SK-N-SH (cell line): ENCODE measurements around the gene KRT74. TPM values are rescaled to one million over a fixed set of nuclear protein-coding genes. Genes with fewer than 3 reads are reported as not detected.

ENCODE experiments used
- CTCF ChIA-PET: fragments of 300-600, 350-600 bp; formaldehyde crosslinking; extraction: SDS; loops from one replicate; lab custom pipeline; 2021; lab: Yijun Ruan, JAX
- POLR2A ChIA-PET: fragments of 350-600 bp; sonication (Branson Sonifier 250); formaldehyde crosslinking; extraction: SDS; loops from one replicate; lab custom pipeline; 2020; ENCODE audit warnings: antibody characterized with exemption, inconsistent platforms; lab: Yijun Ruan, JAX
- DNase-seq: peaks from one replicate; pipeline ENCODE4 v3.0.0; 2012
- H2AFZ ChIP-seq: fragments of 200-600 bp; sonication (generic); 2 replicates; pipeline ENCODE4 v1.8.1; 2016; ENCODE audit warnings: antibody characterized with exemption, mild to moderate bottlenecking, low read depth
- H3F3A ChIP-seq: fragments of 200-600 bp; sonication (generic); replicated peaks from 2 replicates; pipeline ENCODE3; 2016; ENCODE audit warnings: antibody characterized with exemption, mild to moderate bottlenecking; ENCODE audit not compliant: insufficient read depth
- H3K27ac ChIP-seq, 2 experiments: fragments of 200-500 bp in 1 of 2; fragments of 200-600 bp in 1 of 2; sonication (Bioruptor generic) in 1 of 2; sonication (generic), shearing (Covaris generic) in 1 of 2; 2 replicates each; pipeline versions ENCODE4 v1.5.1 to v1.6.1; 2014 to 2016; ENCODE audit warnings: low read depth in 2 of 2, inconsistent platforms in 1 of 2, low read length in 1 of 2, mild to moderate bottlenecking in 1 of 2, mixed read lengths in 1 of 2
- H3K27me3 ChIP-seq: fragments of 200-600 bp; sonication (generic), shearing (Covaris generic); 2 replicates; pipeline ENCODE4 v1.6.1; 2016; ENCODE audit warnings: mixed run types; ENCODE audit not compliant: insufficient read depth
- H3K36me3 ChIP-seq, 2 experiments: fragments of 200-500 bp in 1 of 2; fragments of 200-600 bp in 1 of 2; sonication (Bioruptor generic) in 1 of 2; sonication (generic) in 1 of 2; replicated peaks in 1 of 2; 2 replicates each; pipeline versions ENCODE3 to v1.5.1; 2014 to 2016; ENCODE audit warnings: low read length in 1 of 2, mild to moderate bottlenecking in 1 of 2; ENCODE audit not compliant: insufficient read depth in 2 of 2, control insufficient read depth in 1 of 2
- H3K4me1 ChIP-seq, 2 experiments: fragments of 200-500 bp in 1 of 2; fragments of 200-600 bp in 1 of 2; sonication (Bioruptor generic) in 1 of 2; sonication (generic), shearing (Covaris generic) in 1 of 2; 2 replicates each; pipeline versions ENCODE4 v1.5.1 to v1.6.1; 2014 to 2016; ENCODE audit warnings: low read depth in 1 of 2, low read length in 1 of 2, mixed run types in 1 of 2; ENCODE audit not compliant: insufficient read depth in 2 of 2, control insufficient read depth in 1 of 2
- H3K4me2 ChIP-seq: fragments of 200-600 bp; sonication (generic), shearing (Covaris generic); 2 replicates; pipeline ENCODE4 v1.6.1; 2017; ENCODE audit warnings: mixed run types
- H3K4me3 ChIP-seq, 2 experiments: fragments of 200-500 bp in 1 of 2; fragments of 200-600 bp in 1 of 2; sonication (Bioruptor generic) in 1 of 2; sonication (generic), shearing (Covaris generic) in 1 of 2; 2 replicates each; pipeline versions ENCODE4 v1.5.1 to v1.8.1; 2014 to 2016; ENCODE audit warnings: low read depth in 2 of 2, inconsistent platforms in 1 of 2, low read length in 1 of 2, mild to moderate bottlenecking in 1 of 2, mixed read lengths in 1 of 2, moderate library complexity in 1 of 2
- H3K79me2 ChIP-seq: fragments of 200-600 bp; sonication (generic); 2 replicates; pipeline ENCODE4 v1.8.1; 2017; ENCODE audit warnings: mild to moderate bottlenecking; ENCODE audit not compliant: insufficient read depth
- H3K9ac ChIP-seq: fragments of 200-600 bp; sonication (generic); 2 replicates; pipeline ENCODE4 v1.6.1; 2017; ENCODE audit warnings: mixed run types
- H3K9me2 ChIP-seq: fragments of 200-600 bp; sonication (generic); 2 replicates; pipeline ENCODE4 v1.6.1; 2017; ENCODE audit warnings: mixed run types
- H3K9me3 ChIP-seq: fragments of 200-600 bp; sonication (generic); 2 replicates; pipeline ENCODE4 v1.6.1; 2017; ENCODE audit warnings: mixed run types, mild to moderate bottlenecking, moderate library complexity
- H4K20me1 ChIP-seq: fragments of 200-600 bp; sonication (generic); 2 replicates; pipeline ENCODE4 v1.6.1; 2017; ENCODE audit warnings: mild to moderate bottlenecking, mixed run types; ENCODE audit not compliant: insufficient read depth
- CHD2 ChIP-seq: fragments of 150-350 bp; IDR thresholded peaks from 2 replicates; pipeline ENCODE4 v1.6.1; 2018; ENCODE audit warnings: low read length; ENCODE audit not compliant: partially characterized antibody
- EP300 ChIP-seq, 2 experiments: IDR thresholded peaks; 2 replicates each; pipeline versions ENCODE4 v1.4.0 to v1.6.1; 2012; ENCODE audit warnings: borderline replicate concordance in 1 of 2, low read depth in 1 of 2, low read length in 1 of 2
- EZH2phosphoT487 ChIP-seq: fragments of 200-600 bp; sonication (generic); IDR thresholded peaks from 2 replicates; pipeline ENCODE4 v1.6.1; 2017; ENCODE audit warnings: low read depth, mixed run types, mild to moderate bottlenecking, antibody characterized with exemption, moderate library complexity, borderline replicate concordance
- FOSL2 ChIP-seq: IDR thresholded peaks from 2 replicates; pipeline ENCODE4 v1.4.0; 2012; ENCODE audit warnings: low read depth, mild to moderate bottlenecking, moderate library complexity, borderline replicate concordance
- FOXM1 ChIP-seq: IDR thresholded peaks from 2 replicates; pipeline ENCODE4 v1.4.0; 2012; ENCODE audit warnings: low read depth, mild to moderate bottlenecking
- JUND ChIP-seq: IDR thresholded peaks from 2 replicates; pipeline ENCODE4 v1.4.0; 2012
- MEF2A ChIP-seq: IDR thresholded peaks from 2 replicates; pipeline ENCODE4 v1.4.0; 2012; ENCODE audit warnings: low read depth, borderline replicate concordance
- NFIC ChIP-seq: IDR thresholded peaks from 2 replicates; pipeline ENCODE4 v1.4.0; 2012; ENCODE audit warnings: borderline replicate concordance
- RAD21 ChIP-seq: IDR thresholded peaks from 2 replicates; pipeline ENCODE4 v1.6.1; 2012; ENCODE audit warnings: mild to moderate bottlenecking, low read length
- RFX5 ChIP-seq: IDR thresholded peaks from 2 replicates; pipeline ENCODE4 v1.6.1; 2012; ENCODE audit warnings: mild to moderate bottlenecking, improper control_type of control experiment, low read length
- TEAD4 ChIP-seq: IDR thresholded peaks from 2 replicates; pipeline ENCODE4 v1.4.0; 2012; ENCODE audit warnings: mild to moderate bottlenecking, borderline replicate concordance; ENCODE audit not compliant: insufficient read depth
- USF2 ChIP-seq: fragments of 150-350 bp; IDR thresholded peaks from 2 replicates; pipeline ENCODE4 v1.6.1; 2017; ENCODE audit warnings: antibody characterized with exemption, low read length, low read depth, borderline replicate concordance
- YY1 ChIP-seq: IDR thresholded peaks from 2 replicates; pipeline ENCODE4 v1.4.0; 2012; ENCODE audit warnings: low read depth, mild to moderate bottlenecking
- WGBS: methylation state at CpG from one replicate; pipeline ENCODE4 v1.1.6; 2017; ENCODE audit warnings: low lambda C conversion rate; 5-methylcytosine and 5-hydroxymethylcytosine counted together
- polyA plus RNA-seq, 3 experiments: library from polyadenylated mRNA; depleted of rRNA; stranded (reverse); fragments of >200 nt; gene quantifications; 2 replicates each; pipeline ENCODE4 v1.2.3, GENCODE V29; 2012
- TF ChIP-seq, protein P1 (sequence below): fragments of 200-600 bp; sonication (generic); IDR thresholded peaks from 2 replicates; pipeline ENCODE4 v1.6.1; 2017; ENCODE audit warnings: antibody characterized with exemption, mild to moderate bottlenecking, moderate library complexity
- TF ChIP-seq, protein P2 (sequence below): fragments of 150-350 bp; IDR thresholded peaks from 2 replicates; pipeline ENCODE4 v1.6.1; 2016; ENCODE audit warnings: mild to moderate bottlenecking, low read depth, low read length
- TF ChIP-seq, protein P3 (sequence below): IDR thresholded peaks from 2 replicates; pipeline ENCODE4 v1.4.0; 2012; ENCODE audit warnings: low read depth, borderline replicate concordance
- TF ChIP-seq, protein P4 (sequence below): IDR thresholded peaks from 2 replicates; pipeline ENCODE4 v1.4.0; 2012; ENCODE audit warnings: low read depth, borderline replicate concordance

KRT74 gene
- polyA plus RNA-seq, 1 of the 3 experiments (the other 2 are of a cell fraction): not detected

DNA sequence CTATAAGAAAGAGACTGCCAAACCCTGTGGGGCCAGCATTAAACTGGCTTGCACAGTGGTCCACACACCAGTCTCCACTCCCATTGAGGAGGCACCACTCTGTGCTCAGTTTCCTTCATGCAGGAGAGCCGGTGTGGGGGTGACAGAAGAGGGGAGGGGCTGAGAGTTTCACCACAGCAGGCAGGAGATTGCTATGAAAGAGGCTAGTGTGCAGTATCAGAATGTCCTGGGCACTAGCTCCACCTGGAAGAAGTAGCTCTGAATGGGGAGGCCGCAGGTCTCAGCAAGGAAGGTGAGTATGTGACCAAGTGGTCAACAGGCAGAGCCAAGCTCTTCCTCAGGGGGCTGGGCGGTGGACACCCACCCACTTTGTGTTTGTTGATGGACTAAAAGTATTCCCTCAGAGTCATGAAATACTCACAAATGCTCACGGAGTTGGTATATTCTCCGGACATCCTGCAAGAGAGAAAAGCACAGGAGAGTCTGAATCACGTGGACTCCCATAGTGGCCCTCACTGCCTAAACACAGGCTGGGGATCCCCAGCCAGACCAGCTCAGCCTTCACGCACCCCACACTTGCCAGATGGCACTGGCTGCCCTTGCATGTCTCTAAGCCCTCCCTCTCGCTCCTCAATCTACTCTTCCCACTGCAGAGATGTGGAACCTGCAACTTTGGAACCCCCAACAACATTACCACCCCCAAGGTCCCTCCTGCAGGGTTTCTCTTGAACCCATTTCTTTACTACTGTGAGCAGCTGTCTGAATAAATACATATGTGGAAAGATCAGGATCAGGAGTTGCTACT, 35.4 kb upstream of the KRT74 start (continued):
- TF ChIP-seq, protein P1, sequence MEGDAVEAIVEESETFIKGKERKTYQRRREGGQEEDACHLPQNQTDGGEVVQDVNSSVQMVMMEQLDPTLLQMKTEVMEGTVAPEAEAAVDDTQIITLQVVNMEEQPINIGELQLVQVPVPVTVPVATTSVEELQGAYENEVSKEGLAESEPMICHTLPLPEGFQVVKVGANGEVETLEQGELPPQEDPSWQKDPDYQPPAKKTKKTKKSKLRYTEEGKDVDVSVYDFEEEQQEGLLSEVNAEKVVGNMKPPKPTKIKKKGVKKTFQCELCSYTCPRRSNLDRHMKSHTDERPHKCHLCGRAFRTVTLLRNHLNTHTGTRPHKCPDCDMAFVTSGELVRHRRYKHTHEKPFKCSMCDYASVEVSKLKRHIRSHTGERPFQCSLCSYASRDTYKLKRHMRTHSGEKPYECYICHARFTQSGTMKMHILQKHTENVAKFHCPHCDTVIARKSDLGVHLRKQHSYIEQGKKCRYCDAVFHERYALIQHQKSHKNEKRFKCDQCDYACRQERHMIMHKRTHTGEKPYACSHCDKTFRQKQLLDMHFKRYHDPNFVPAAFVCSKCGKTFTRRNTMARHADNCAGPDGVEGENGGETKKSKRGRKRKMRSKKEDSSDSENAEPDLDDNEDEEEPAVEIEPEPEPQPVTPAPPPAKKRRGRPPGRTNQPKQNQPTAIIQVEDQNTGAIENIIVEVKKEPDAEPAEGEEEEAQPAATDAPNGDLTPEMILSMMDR: no peak
- TF ChIP-seq FOSL2 (no peak), TEAD4 (no peak), MEF2A (no peak), EZH2phosphoT487 (no peak), EP300 (IDR thresholded peaks at IDR 0.05; ENCODE audit: borderline replicate concordance in 1 of 2, low read depth in 1 of 2, low read length in 1 of 2) (no peak)
- TF ChIP-seq, protein P2, sequence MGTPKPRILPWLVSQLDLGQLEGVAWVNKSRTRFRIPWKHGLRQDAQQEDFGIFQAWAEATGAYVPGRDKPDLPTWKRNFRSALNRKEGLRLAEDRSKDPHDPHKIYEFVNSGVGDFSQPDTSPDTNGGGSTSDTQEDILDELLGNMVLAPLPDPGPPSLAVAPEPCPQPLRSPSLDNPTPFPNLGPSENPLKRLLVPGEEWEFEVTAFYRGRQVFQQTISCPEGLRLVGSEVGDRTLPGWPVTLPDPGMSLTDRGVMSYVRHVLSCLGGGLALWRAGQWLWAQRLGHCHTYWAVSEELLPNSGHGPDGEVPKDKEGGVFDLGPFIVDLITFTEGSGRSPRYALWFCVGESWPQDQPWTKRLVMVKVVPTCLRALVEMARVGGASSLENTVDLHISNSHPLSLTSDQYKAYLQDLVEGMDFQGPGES: no peak

DNA sequence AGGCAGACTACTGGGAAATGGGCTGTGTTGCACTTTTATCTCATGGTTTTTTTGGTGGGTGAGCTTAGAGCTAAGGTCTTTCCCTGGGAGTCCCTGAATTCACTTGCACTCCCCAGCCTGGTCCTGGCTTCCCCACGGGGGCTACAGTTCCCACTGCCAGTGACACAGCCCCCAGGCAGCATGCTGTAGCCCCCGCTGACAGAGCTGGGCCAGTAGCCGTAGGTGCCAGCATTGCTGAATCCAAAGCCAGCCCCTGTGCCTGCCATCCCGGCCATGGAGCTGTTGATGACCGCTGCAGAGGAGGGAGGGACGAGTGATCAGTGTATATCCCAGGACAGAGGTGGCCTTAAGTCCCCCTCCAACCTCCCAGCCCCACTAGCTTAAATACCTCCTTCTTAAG, 34.5 kb upstream of the KRT74 start:
- Histone ChIP-seq H3K79me2 (no peaks in the 10 kb centered on the region), H3K9me2 (no peaks in the 10 kb centered on the region), H3F3A (no peaks in the 10 kb centered on the region), H3K27me3 (peaks cover 18% of the 10 kb centered on the region; the same call in 1 of the 2 replicates), H3K27ac (no peak overlapping the region), H3K9me3 (no peaks in the 10 kb centered on the region), H3K4me2 (no peak overlapping the region), H2AFZ (no peak overlapping the region), H3K36me3 (no peaks in the 10 kb centered on the region), H3K4me1 (no peaks in the 10 kb centered on the region), H4K20me1 (no peaks in the 10 kb centered on the region), H3K9ac (no peak overlapping the region), H3K4me3 (no peak overlapping the region)
- ChIA-PET CTCF (no interaction called here), POLR2A (no interaction called here)
- TF ChIP-seq NFIC (no peak), CHD2 (no peak), USF2 (no peak), MEF2A (no peak), JUND (no peak), YY1 (no peak), EZH2phosphoT487 (no peak), RAD21 (no peak), FOXM1 (no peak), RFX5 (no peak)
- TF ChIP-seq, protein P3, sequence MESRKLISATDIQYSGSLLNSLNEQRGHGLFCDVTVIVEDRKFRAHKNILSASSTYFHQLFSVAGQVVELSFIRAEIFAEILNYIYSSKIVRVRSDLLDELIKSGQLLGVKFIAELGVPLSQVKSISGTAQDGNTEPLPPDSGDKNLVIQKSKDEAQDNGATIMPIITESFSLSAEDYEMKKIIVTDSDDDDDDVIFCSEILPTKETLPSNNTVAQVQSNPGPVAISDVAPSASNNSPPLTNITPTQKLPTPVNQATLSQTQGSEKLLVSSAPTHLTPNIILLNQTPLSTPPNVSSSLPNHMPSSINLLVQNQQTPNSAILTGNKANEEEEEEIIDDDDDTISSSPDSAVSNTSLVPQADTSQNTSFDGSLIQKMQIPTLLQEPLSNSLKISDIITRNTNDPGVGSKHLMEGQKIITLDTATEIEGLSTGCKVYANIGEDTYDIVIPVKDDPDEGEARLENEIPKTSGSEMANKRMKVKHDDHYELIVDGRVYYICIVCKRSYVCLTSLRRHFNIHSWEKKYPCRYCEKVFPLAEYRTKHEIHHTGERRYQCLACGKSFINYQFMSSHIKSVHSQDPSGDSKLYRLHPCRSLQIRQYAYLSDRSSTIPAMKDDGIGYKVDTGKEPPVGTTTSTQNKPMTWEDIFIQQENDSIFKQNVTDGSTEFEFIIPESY: no peak
- TF ChIP-seq, protein P2: no peak
- TF ChIP-seq, protein P1: no peak
- TF ChIP-seq, protein P4, sequence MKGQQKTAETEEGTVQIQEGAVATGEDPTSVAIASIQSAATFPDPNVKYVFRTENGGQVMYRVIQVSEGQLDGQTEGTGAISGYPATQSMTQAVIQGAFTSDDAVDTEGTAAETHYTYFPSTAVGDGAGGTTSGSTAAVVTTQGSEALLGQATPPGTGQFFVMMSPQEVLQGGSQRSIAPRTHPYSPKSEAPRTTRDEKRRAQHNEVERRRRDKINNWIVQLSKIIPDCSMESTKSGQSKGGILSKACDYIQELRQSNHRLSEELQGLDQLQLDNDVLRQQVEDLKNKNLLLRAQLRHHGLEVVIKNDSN: no peak
- WGBS: 19% methylated on average over 6 of the region's 6 CpGs
- DNase-seq: no peak
